ENCODE measurements around the gene RNF20.

RNF20 gene

DNA sequence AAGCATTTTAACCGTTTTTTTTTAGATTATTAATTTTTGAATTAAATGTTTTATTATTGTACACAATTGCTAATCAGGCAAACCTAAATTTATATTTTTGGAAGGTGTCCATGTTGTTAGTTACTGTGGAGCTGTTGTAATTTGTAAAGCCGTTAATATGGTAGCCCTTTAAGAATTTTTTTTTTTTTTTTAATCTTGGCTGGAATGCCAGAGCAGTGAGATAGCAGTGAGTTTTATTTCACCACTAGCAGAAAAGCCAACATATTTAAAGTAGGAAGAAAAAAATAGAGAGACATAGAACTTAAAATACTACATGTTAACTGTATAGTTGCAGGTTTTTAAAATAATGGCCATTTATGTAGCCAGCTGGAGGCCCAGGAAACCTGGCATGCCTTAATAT is 35.3 kb upstream of the RNF20 start:
- Histone ChIP-seq H3K27ac (no peak overlapping the region), H3K9me3 (ENCODE audit: low read depth, low read length) (no peaks in the 10 kb centered on the region), H3K36me3 (ENCODE audit: insufficient read depth, low read length) (no peaks in the 10 kb centered on the region), H3K4me3 (no peak overlapping the region), H3K9ac (ENCODE audit: insufficient read length) (no peak overlapping the region)
- no peak for DNase-seq (ENCODE audit: low read depth, low spot score)
- TF ChIP-seq EZH2 (IDR thresholded peaks at IDR 0.05) (no peak), FOXP2 (optimal IDR thresholded peaks at IDR 0.05; ENCODE audit: control extremely low read depth, extremely low read length, insufficient read depth) (no peak), POLR2AphosphoS5 (IDR thresholded peaks at IDR 0.05; ENCODE audit: borderline replicate concordance, low read depth, low read length) (no peak)

GRCh38 chr9:101504188-101504587 is 29.5 kb upstream of the RNF20 start:
- no peaks in the 10 kb centered on the region for H3K9me3 ChIP-seq (ENCODE audit: low read depth, low read length)
- H3K27ac ChIP-seq: no peak overlapping the region
- no peak overlapping the region for H3K9ac ChIP-seq (ENCODE audit: insufficient read length)
- H3K36me3 ChIP-seq (ENCODE audit: insufficient read depth, low read length): no peaks in the 10 kb centered on the region
- H3K4me3 ChIP-seq: no peak overlapping the region
- DNase-seq (ENCODE audit: low read depth, low spot score): no peak
- TF ChIP-seq POLR2AphosphoS5 (IDR thresholded peaks at IDR 0.05; ENCODE audit: borderline replicate concordance, low read depth, low read length): no peak

DNA sequence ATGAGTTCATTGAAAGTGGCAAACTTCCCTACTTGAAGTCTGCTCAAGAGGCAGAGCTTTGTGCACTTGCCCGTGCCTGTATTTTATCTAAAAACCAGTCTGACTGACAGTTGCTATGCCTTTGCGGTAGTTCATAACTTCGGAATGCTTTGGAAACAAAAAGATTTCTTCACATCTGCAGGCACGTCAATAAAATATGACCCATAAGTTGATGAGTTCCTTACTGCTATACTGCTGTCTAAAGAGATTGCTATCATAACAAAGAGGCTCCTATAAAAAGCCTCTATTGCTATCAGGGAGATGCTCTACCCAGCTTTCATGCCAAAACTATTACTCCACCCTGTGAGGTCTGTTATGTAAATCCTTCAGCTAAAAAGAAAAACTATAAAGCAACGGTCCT is 25.4 kb upstream of the RNF20 start:
- H3K9me3 ChIP-seq (ENCODE audit: low read depth, low read length): no peaks in the 10 kb centered on the region
- no peak overlapping the region for H3K27ac ChIP-seq
- H3K36me3 ChIP-seq (ENCODE audit: insufficient read depth, low read length): no peaks in the 10 kb centered on the region
- DNase-seq (ENCODE audit: low read depth, low spot score): no peak
- no peak for TF ChIP-seq FOXP2 (optimal IDR thresholded peaks at IDR 0.05; ENCODE audit: control extremely low read depth, extremely low read length, insufficient read depth)
- no peak for TF ChIP-seq POLR2AphosphoS5 (IDR thresholded peaks at IDR 0.05; ENCODE audit: borderline replicate concordance, low read depth, low read length)
- TF ChIP-seq EZH2 (IDR thresholded peaks at IDR 0.05): no peak
- no peak overlapping the region for H3K4me3 ChIP-seq
- H3K9ac ChIP-seq (ENCODE audit: insufficient read length): no peak overlapping the region

DNA sequence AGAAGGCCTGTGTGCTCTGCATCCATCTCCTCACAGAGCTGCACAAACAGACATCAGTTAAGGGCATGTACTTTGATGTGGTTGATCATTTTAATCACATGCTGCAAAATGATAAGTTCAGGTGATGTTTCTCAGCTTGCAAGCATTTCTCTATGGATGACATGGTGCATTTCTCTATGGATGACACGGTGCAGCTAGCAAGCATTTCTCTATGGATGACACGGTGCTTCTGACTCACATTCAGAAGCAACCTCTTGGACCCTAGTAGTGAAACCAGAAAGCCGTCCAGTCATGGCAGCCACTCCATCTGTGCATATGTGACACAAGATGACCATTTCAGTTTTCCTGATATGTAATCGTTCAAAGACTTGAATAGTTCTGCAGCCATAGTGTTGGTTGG is 24.1 kb upstream of the RNF20 start:
- no peak overlapping the region for H3K9ac ChIP-seq (ENCODE audit: insufficient read length)
- H3K9me3 ChIP-seq (ENCODE audit: low read depth, low read length): no peaks in the 10 kb centered on the region
- H3K27ac ChIP-seq: no peak overlapping the region
- H3K4me3 ChIP-seq: no peak overlapping the region
- H3K36me3 ChIP-seq (ENCODE audit: insufficient read depth, low read length): no peaks in the 10 kb centered on the region
- no peak for DNase-seq (ENCODE audit: low read depth, low spot score)
- TF ChIP-seq POLR2AphosphoS5 (IDR thresholded peaks at IDR 0.05; ENCODE audit: borderline replicate concordance, low read depth, low read length): no peak

GRCh38 chr9:101510459-101510858 is 23.2 kb upstream of the RNF20 start:
- DNase-seq (ENCODE audit: low read depth, low spot score): no peak
- Histone ChIP-seq H3K36me3 (ENCODE audit: insufficient read depth, low read length) (no peaks in the 10 kb centered on the region), H3K27ac (no peak overlapping the region), H3K4me3 (no peak overlapping the region), H3K9ac (ENCODE audit: insufficient read length) (no peak overlapping the region), H3K9me3 (ENCODE audit: low read depth, low read length) (no peaks in the 10 kb centered on the region)
- TF ChIP-seq EZH2 (IDR thresholded peaks at IDR 0.05) (no peak), FOXP2 (optimal IDR thresholded peaks at IDR 0.05; ENCODE audit: control extremely low read depth, extremely low read length, insufficient read depth) (no peak), POLR2AphosphoS5 (IDR thresholded peaks at IDR 0.05; ENCODE audit: borderline replicate concordance, low read depth, low read length) (no peak)

GRCh38 chr9:101511009-101511408 is 22.6 kb upstream of the RNF20 start:
- TF ChIP-seq POLR2AphosphoS5 (IDR thresholded peaks at IDR 0.05; ENCODE audit: borderline replicate concordance, low read depth, low read length) (no peak), EZH2 (IDR thresholded peaks at IDR 0.05) (no peak), FOXP2 (optimal IDR thresholded peaks at IDR 0.05; ENCODE audit: control extremely low read depth, extremely low read length, insufficient read depth) (no peak)
- Histone ChIP-seq H3K36me3 (ENCODE audit: insufficient read depth, low read length) (no peaks in the 10 kb centered on the region), H3K27ac (no peak overlapping the region), H3K9ac (ENCODE audit: insufficient read length) (no peak overlapping the region), H3K9me3 (ENCODE audit: low read depth, low read length) (no peaks in the 10 kb centered on the region), H3K4me3 (no peak overlapping the region)
- no peak for DNase-seq (ENCODE audit: low read depth, low spot score)

DNA sequence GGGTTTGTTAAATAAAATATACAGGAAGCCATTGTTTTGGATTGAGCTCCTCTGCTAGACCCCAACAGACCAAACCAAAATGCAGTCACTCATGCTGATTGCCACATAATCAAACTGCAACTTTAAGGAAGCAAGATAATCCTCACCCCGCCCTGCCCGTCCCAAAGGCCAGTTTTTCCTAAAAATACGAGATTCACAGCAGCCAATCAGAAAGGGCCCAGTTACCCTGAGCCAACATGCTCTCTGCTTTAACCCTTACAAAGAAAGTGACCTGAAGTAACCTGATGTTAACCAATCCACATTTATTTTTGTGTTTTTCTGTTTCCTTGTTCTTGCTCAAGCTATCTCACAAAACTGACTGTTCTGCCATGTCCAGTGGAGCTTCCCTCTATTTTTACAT is 21.5 kb upstream of the RNF20 start:
- TF ChIP-seq POLR2AphosphoS5 (IDR thresholded peaks at IDR 0.05; ENCODE audit: borderline replicate concordance, low read depth, low read length): no peak
- TF ChIP-seq FOXP2 (optimal IDR thresholded peaks at IDR 0.05; ENCODE audit: control extremely low read depth, extremely low read length, insufficient read depth): no peak
- no peak for TF ChIP-seq EZH2 (IDR thresholded peaks at IDR 0.05)
- H3K36me3 ChIP-seq (ENCODE audit: insufficient read depth, low read length): no peaks in the 10 kb centered on the region
- no peak overlapping the region for H3K9ac ChIP-seq (ENCODE audit: insufficient read length)
- DNase-seq (ENCODE audit: low read depth, low spot score): no peak
- H3K4me3 ChIP-seq: no peak overlapping the region
- no peak overlapping the region for H3K27ac ChIP-seq
- H3K9me3 ChIP-seq (ENCODE audit: low read depth, low read length): no peaks in the 10 kb centered on the region

DNA sequence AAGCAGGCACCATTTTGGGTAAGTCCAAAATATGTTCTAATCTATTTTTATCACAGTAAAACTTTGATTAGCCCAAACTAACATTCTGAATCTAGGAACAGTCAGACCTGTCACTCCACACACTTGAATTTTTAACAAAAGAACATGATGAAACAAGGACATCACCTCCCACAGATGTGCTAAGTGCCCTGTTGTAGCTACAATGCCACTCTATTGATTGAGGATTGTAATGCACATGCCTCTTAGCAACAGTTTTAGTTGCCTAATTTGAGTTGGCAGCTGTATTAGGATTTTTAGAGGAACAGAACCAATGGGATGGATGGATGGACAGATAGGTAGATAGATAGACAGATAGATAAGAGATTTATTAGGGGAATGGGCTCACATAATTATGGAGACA is 20.3 kb upstream of the RNF20 start:
- no peak overlapping the region for H3K9ac ChIP-seq (ENCODE audit: insufficient read length)
- no peak overlapping the region for H3K4me3 ChIP-seq
- no peak for DNase-seq (ENCODE audit: low read depth, low spot score)
- no peaks in the 10 kb centered on the region for H3K9me3 ChIP-seq (ENCODE audit: low read depth, low read length)
- H3K27ac ChIP-seq: no peak overlapping the region
- TF ChIP-seq EZH2 (IDR thresholded peaks at IDR 0.05) (no peak), POLR2AphosphoS5 (IDR thresholded peaks at IDR 0.05; ENCODE audit: borderline replicate concordance, low read depth, low read length) (no peak)
- no peaks in the 10 kb centered on the region for H3K36me3 ChIP-seq (ENCODE audit: insufficient read depth, low read length)

GRCh38 chr9:101514071-101514470 is 19.6 kb upstream of the RNF20 start:
- H3K9me3 ChIP-seq (ENCODE audit: low read depth, low read length): no peaks in the 10 kb centered on the region
- H3K4me3 ChIP-seq: no peak overlapping the region
- no peak overlapping the region for H3K9ac ChIP-seq (ENCODE audit: insufficient read length)
- no peak for DNase-seq (ENCODE audit: low read depth, low spot score)
- TF ChIP-seq POLR2AphosphoS5 (IDR thresholded peaks at IDR 0.05; ENCODE audit: borderline replicate concordance, low read depth, low read length) (no peak), FOXP2 (optimal IDR thresholded peaks at IDR 0.05; ENCODE audit: control extremely low read depth, extremely low read length, insufficient read depth) (no peak), EZH2 (IDR thresholded peaks at IDR 0.05) (no peak)
- no peak overlapping the region for H3K27ac ChIP-seq
- H3K36me3 ChIP-seq (ENCODE audit: insufficient read depth, low read length): no peaks in the 10 kb centered on the region

Data from SK-N-MC (cell line).